CD4-positive, alpha-beta T cell treated with Interleukin-17A for 4 hours (primary cell): ENCODE results near the gene ERI3.

Source experiments
- DNase-seq: peaks from one replicate; pipeline ENCODE4 v3.0.0-alpha.2; 2020; ENCODE audit warnings: mixed read lengths

The ERI3 gene

DNA sequence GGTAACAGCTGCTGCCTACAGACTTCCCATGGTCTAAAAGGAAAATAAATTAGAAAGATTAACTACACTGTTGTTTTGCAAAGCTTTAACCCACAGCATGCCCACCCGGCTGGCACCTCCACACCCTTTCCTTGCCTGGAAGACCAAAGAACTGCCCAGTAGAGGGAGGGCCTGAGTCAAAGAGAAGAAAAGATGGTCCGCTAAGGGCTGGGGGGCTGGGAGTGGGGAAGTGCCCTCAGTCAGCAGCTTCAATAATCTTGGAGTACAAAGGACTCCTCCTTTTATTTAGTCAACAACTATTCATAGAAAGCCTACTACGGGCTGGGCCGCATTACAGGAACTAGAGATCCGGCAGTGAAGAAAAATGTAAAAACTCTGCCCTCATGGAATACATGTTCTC is 40.6 kb downstream of the ERI3 start:
- DNase-seq, result no peak

DNA sequence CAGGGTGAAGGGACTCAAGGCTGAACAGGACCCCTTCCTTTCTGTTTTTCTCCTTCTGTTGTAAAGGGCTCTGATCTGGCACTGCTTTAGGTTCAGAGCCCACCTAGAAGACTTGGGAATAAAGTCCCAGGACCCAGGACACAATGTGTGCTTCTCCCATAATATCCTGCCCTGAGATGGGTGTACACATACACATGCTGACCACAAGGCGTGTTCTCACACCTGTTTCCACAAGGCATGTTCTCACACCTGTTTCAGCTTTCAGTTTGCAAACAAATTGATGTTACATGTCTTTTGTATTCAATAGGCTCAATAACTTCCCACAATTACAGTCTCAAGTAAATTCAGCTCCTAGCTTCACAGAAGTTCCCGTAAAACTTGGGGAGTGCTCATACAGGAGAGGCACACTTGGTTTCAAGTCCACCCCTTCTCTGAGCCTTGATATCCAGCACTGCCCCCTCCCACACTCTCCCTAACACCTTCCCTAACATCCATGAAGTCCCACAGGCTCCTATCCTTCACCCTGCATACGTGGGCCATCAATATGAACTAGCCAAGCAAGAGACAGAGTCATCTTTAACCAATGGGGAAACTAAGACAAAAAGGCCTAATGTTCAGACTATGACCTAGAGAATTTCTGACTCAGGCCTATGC is 41.7 kb downstream of the ERI3 start:
- no peak for DNase-seq

DNA sequence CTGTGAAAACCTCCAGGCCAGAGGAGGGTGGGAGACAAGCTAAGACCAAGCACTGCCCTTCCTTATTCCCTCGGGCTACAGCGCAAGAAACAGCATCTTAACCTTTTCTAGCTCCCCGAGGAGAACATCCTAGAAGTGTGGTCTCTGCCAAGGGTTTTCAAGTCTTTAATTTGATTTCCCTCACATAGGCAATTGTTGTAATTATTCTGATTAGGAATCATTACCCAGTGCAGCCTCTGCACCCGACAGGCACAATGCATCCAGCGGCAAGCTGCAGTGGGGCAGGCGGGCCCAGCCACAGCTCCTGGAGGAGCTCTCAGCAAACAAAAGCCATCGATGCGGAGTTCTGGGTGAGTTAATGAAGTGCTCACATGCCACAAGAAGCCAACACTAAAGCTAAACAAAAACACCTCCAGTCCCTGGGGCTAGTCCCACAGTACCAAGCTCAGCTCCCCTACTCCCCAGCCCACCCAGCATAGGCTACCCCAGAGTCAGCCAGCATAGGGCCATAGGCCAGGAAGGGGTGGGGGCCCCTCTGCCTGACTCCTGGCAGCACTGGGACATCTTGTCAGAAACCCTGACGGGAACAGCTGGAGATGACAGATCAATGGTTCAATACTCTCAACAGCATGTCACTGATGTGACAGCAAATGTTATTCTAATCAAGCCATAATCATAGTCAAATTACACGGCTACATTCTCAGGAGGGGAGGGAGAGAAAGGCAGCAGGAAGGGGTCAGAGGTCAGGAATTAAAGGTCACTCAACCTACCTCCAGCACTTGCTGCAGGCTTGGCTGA is 42.5 kb downstream of the ERI3 start:
- DNase-seq, result no peak

GRCh38 chr1:44310006-44310405 is 45.1 kb downstream of the ERI3 start:
- no peak for DNase-seq

GRCh38 chr1:44305962-44306422 is 49.1 kb downstream of the ERI3 start:
- peak; percentile 11 for DNase-seq

DNA sequence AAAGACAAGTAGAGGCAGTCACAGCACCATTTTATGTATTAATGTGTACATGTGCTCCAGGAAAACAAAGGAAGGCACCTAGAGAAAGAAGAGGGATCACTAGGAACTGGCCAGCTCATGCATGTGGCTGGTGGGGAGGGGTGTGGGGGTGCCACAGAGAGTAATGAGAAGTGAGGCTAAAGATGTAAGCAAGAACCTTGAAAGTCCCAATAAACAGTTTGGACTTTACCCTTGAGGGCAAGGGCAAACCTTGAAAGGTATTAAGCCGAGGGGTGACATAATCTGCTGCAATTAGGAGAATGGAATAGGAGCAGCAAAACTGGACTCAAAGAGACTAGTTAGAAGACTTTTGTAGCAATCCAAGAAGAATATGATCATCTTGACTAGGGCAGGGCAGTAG is 51.5 kb downstream of the ERI3 start:
- no peak for DNase-seq

DNA sequence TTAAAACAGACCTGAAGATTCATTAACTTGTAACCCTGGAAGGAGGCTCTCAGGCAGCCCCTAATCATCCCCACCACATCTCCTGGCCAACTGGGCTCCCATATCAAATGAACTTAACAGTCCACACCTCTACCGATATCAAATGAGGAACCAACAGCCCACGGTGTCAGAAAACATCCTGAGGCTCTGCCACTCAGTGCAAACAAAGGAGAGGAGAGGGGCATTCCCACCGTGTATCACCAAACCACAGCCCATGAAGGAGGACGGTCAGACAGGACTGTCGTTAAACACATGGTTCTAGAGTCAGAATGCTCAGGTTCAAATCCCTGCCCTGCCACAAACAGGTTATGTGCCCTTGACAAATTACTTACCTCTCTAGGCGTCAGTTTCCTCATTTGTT is 52.5 kb downstream of the ERI3 start:
- no peak for DNase-seq

DNA sequence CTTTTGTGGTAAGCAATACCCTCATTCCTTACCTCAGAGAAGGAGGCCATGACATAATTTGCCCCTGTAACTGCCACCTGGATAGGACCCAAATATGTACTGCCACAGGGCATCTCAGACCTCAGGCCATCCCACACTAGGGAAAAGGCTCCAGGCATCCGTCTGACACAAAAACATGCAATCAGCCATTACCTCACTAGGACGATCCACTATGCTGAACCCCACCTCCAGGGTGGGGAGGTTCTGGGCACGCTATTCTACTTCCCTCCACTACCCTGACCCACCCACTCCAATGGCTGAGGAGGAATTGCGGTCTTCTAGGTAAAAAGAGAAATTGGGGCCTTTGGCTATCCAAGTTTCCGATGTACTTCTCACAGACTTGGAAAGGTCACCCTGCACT is 53.6 kb downstream of the ERI3 start:
- DNase-seq, result no peak

GRCh38 chr1:44300852-44301251 is 54.2 kb downstream of the ERI3 start:
- DNase-seq, result no peak

GRCh38 chr1:44297695-44298400 is 57.2 kb downstream of the ERI3 start:
- DNase-seq, result no peak

DNA sequence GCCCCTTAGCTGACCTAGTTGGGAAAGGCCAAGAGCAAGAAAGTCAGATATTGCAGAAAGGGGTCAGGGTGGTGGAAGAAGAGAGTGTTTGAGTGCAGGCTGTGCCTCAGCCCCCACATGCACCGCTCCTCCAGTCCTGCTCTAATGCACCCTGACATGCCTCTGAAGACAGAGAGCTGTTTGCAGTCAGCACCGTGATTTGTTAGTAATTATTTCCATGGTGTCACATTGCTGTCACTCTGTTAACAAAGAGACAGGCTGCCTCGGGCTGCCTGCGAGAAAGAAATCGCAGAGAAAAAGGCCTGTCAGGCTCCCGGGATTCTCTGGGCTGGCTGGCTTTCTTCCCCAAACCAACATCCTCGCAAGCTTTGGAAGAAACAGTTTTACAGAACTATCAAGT is 58.3 kb downstream of the ERI3 start:
- no peak for DNase-seq

- DNase-seq, result no peak
Measured at GRCh38 chr1:44296086-44296485, 59.0 kb downstream of the ERI3 start.

DNA sequence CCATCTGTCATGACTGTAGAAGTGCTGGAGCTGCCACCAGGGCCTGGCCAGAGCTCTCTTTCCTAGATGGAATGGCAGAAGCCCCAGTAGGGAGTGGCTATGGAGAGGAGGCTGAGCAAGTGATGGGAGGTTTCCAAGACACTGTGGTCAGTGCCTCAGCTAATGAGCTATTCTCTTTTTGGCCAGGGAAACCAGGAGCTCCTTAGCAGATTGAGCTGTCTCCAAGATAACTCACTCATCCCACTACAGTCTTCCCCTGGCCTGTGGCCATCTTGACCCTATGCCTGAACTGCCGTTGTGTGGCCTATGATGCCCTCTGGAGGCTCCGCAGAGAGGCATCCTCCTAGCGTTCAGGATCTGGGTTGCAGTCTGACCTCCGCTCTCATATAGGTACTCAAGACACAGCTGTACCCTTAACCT is 60.5 kb downstream of the ERI3 start:
- no peak for DNase-seq

DNA sequence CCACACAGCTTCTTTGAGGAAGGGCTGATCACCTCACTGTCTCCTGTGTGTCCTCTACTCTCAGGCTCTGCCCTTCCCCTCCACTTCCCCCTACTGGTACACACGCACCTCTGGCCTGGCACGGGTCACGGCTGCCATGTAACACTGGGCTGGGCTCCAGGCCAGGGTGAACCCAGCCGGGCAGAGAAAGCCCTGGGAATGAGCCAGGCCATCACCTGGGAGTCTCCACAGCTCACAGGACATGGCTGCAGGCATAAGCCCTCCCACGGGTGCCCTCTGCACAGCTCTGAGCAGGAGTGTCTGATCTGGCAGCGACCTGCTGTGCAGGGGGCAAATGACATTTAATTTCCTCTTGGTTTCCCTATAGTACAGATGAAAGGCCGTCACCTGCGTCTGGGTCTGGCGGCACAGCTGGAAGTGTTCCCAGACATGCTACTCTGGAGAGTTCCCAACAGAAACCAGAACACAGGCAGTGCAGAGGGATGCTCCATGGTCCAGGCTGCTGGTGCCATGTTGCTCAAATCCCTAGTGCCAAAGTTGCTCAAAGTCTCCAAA is 61.2 kb downstream of the ERI3 start:
- no peak for DNase-seq

DNA sequence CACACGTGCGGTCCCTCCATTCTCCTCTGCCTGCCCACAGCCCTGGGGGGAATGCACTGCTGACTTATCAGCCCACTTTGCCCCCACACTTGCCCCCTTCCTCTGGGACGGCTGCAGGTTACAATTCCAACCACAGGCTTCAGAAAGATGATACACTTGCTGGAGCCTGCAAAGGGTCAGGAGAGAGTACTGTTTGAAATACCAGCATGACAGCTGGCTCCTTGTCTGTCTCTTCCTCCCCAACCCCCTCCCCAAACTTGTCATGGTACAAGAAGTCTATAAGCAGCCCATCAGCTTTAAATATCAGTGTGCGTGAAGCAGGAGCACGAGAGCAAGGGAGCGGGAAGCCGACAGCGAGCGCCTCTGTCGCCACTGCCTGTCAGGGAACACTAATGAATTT is 62.4 kb downstream of the ERI3 start:
- DNase-seq, result no peak

DNA sequence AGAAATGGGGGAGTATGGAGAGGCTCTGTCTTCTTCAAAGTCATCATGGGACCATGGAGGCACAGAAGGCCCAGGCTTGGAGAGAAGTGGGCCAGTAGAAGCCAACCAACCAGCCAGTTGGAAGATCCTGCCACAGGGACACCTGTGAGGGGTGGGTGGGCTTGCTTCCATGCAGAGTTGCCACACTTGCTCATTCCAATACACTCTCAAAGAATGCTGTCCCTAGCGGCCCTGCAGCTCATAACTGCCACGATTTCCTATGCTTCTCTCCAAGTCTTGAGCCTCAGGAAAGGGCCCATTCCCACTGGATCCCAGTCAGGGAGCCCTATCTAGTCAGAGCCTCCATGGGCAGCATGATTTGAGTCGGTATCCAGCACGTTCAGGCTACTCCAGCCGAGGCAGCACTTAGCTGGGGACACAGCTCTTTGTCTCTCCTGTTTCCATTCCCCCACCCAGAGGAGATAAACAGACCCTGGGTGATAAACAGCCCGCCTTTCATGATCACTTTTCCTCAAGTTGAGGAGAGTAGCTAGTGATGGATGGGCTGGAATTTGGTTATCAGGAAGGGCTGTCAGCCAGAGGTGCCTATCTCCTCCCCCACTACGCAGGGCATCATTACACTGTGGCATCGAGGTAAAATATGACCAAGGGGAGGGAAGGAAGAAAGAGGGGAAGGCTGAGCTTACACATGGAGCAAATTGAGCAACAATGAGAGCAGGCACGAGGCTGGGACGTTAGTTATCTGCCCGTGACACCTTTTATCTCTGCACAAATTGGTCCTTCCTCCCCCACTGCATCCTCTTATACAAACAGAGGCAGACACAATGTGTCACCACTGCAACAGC is 64.6 kb downstream of the ERI3 start:
- no peak for DNase-seq

DNA sequence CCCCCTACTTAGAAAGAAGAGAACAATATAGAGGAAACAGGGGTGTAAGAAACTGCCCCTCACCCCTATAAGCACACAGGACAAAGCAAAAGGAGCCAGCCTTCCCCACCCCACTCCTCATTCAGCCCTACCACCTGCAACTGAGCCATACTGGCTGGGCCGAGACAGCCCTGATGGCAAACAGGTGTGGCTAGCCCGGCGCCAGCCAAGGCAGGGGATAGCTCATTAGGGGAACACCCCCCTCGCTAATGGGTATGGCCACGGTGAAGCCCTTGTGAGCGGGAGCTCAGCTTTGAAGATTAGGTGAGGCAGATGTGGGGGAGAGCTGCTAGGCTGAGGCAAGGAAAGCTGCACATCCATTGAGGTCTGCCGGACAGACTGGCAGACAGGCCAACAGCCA is 65.5 kb downstream of the ERI3 start:
- DNase-seq, result no peak

GRCh38 chr1:44288883-44289282 is 66.2 kb downstream of the ERI3 start:
- no peak for DNase-seq

GRCh38 chr1:44284184-44284583 is 70.9 kb downstream of the ERI3 start:
- DNase-seq, result no peak

- no peak for DNase-seq
Measured at GRCh38 chr1:44283524-44284173, 71.4 kb downstream of the ERI3 start.

GRCh38 chr1:44282704-44283426 is 72.2 kb downstream of the ERI3 start:
- DNase-seq, result no peak
